CD14-positive monocyte (primary cell): ENCODE results near the gene AOPEP. TPM values are rescaled to one million over a fixed set of nuclear protein-coding genes. Genes with fewer than 3 reads are reported as not detected.
A peak's percentile ranks its signal among the peaks of the same experiment; 100 is the strongest.

ENCODE experiments used
- DNase-seq, 3 donors: peaks; one replicate each; pipeline ENCODE4 v3.0.0-alpha.2; 2011 to 2022
- H2AFZ ChIP-seq: 2 replicates; pipeline ENCODE4 v1.6.0; 2012; ENCODE audit warnings: mild to moderate bottlenecking, low read depth, low read length, inconsistent platforms; ENCODE audit not compliant: insufficient read depth, poor library complexity, severe bottlenecking
- H3K27ac ChIP-seq, 2 donors: 1 replicate in 1 of 2; 2 replicates in 1 of 2; pipeline ENCODE4 v1.5.1; 2012 to 2013; ENCODE audit warnings: low read length in 2 of 2, control low read depth in 1 of 2, inconsistent platforms in 1 of 2, low read depth in 1 of 2, mild to moderate bottlenecking in 1 of 2
- H3K27me3 ChIP-seq, 2 donors: one replicate each; pipeline versions ENCODE4 v1.6.0 to v1.6.1; 2011 to 2013; ENCODE audit warnings: low read length in 2 of 2; ENCODE audit not compliant: control insufficient read depth in 2 of 2, insufficient read depth in 2 of 2
- H3K36me3 ChIP-seq, 2 donors: replicated peaks in 1 of 2; 1 replicate in 1 of 2; 2 replicates in 1 of 2; pipeline versions ENCODE4 v1.5.1 to v1.6.1; 2012 to 2013; ENCODE audit warnings: low read length in 2 of 2, control low read depth in 1 of 2, inconsistent platforms in 1 of 2, mild to moderate bottlenecking in 1 of 2; ENCODE audit not compliant: insufficient read depth in 2 of 2, control insufficient read depth in 1 of 2
- H3K4me1 ChIP-seq, 2 donors: 1 replicate in 1 of 2; 2 replicates in 1 of 2; pipeline versions ENCODE4 v1.5.1 to v1.6.1; 2012 to 2013; ENCODE audit warnings: low read length in 2 of 2, control low read depth in 1 of 2, inconsistent platforms in 1 of 2, mild to moderate bottlenecking in 1 of 2, moderate library complexity in 1 of 2; ENCODE audit not compliant: insufficient read depth in 2 of 2, control insufficient read depth in 1 of 2
- H3K4me2 ChIP-seq: replicated peaks from 2 replicates; pipeline ENCODE3; 2012; ENCODE audit warnings: low read length, moderate library complexity, mild to moderate bottlenecking; ENCODE audit not compliant: poor library complexity, severe bottlenecking; ENCODE audit errors: extremely low read depth
- H3K4me3 ChIP-seq, 3 experiments: fragments of 200-600 bp in 1 of 3; sonication (generic) in 1 of 3; replicated peaks in 1 of 3; 1 replicate in 2 of 3; 2 replicates in 1 of 3; pipeline ENCODE4 v1.5.1; 2011 to 2013; ENCODE audit warnings: low read length in 3 of 3, mild to moderate bottlenecking in 3 of 3, control low read depth in 2 of 3, low read depth in 2 of 3, inconsistent platforms in 1 of 3, moderate library complexity in 1 of 3
- H3K79me2 ChIP-seq: 2 replicates; pipeline ENCODE4 v1.6.0; 2012; ENCODE audit warnings: mild to moderate bottlenecking, control low read depth, inconsistent platforms, low read length, moderate library complexity; ENCODE audit not compliant: insufficient read depth
- H3K9ac ChIP-seq: 2 replicates; pipeline ENCODE4 v1.6.0; 2017; ENCODE audit warnings: low read length, mild to moderate bottlenecking; ENCODE audit not compliant: insufficient read depth, poor library complexity, severe bottlenecking
- H3K9me3 ChIP-seq, 2 donors: replicated peaks in 1 of 2; 1 replicate in 1 of 2; 2 replicates in 1 of 2; pipeline versions ENCODE4 v1.5.1 to v1.6.1; 2012 to 2013; ENCODE audit warnings: low read length in 2 of 2, control low read depth in 1 of 2; ENCODE audit not compliant: control insufficient read depth in 1 of 2, insufficient read depth in 1 of 2
- H4K20me1 ChIP-seq: 2 replicates; pipeline ENCODE4 v1.6.0; 2012; ENCODE audit warnings: mild to moderate bottlenecking, low read length, control low read depth, moderate library complexity; ENCODE audit not compliant: insufficient read depth
- H3K27ac Mint-ChIP-seq, 7 donors: one replicate each; pipeline ENCODE4 v1.8.0; 2020; ENCODE audit warnings: mild to moderate bottlenecking in 7 of 7, mixed read lengths in 7 of 7, moderate library complexity in 6 of 7, inconsistent platforms in 2 of 7
- H3K27me3 Mint-ChIP-seq, 3 donors: one replicate each; pipeline ENCODE4 v1.8.0; 2021 to 2022; ENCODE audit warnings: low read depth in 3 of 3, mild to moderate bottlenecking in 3 of 3, mixed read lengths in 3 of 3, moderate library complexity in 3 of 3, inconsistent platforms in 1 of 3
- H3K36me3 Mint-ChIP-seq, 2 donors: one replicate each; pipeline ENCODE4 v1.8.0; 2020; ENCODE audit warnings: mixed read lengths in 2 of 2, inconsistent platforms in 1 of 2, mild to moderate bottlenecking in 1 of 2
- H3K4me1 Mint-ChIP-seq: one replicate; pipeline ENCODE4 v1.8.0; 2020; ENCODE audit warnings: mild to moderate bottlenecking, mixed read lengths
- H3K4me3 Mint-ChIP-seq, 2 donors: one replicate each; pipeline ENCODE4 v1.8.0; 2020; ENCODE audit warnings: mild to moderate bottlenecking in 2 of 2, mixed read lengths in 2 of 2, moderate library complexity in 1 of 2
- H3K9me3 Mint-ChIP-seq, 7 donors: one replicate each; pipeline ENCODE4 v1.8.0; 2020 to 2022; ENCODE audit warnings: mixed read lengths in 7 of 7, mild to moderate bottlenecking in 6 of 7, moderate library complexity in 6 of 7, inconsistent platforms in 2 of 7
- WGBS: methylation state at CpG from one replicate; pipeline ENCODE4 v1.1.5; 2013; ENCODE audit warnings: missing lambda C conversion rate; ENCODE audit not compliant: insufficient coverage; 5-methylcytosine and 5-hydroxymethylcytosine counted together
- intact Hi-C, 2 donors: fragments of 100-400 bp; cut with micrococcal nuclease; formaldehyde crosslinking; loops; one replicate each; pipeline versions ENCODE4 v1.15.0 to v1.15.1; 2023
- polyA plus RNA-seq, 3 donors: library from polyadenylated mRNA; depleted of rRNA in 1 of 3; unstranded in 2 of 3; stranded (reverse) in 1 of 3; fragments of 300-500 nt in 2 of 3; fragments of >200 nt in 1 of 3; fragmentation: Illumina TruSeq in 2 of 3; gene quantifications; 1 replicate in 2 of 3; 2 replicates in 1 of 3; pipeline ENCODE4 v1.2.3, GENCODE V29; 2012 to 2021
- TF ChIP-seq, protein P1 (sequence below): fragments of 200-600 bp; IDR thresholded peaks from one replicate; pipeline ENCODE4 v1.8.0; 2022; ENCODE audit warnings: antibody characterized with exemption, mild to moderate bottlenecking

AOPEP gene
- polyA plus RNA-seq, 3 donors, result 3.0 to 4.1 (median 3.1) TPM

- H3K4me1 ChIP-seq, result no peaks in the 10 kb centered on the region
- H3K27ac Mint-ChIP-seq, result no peak overlapping the region
- TF ChIP-seq, protein P1, sequence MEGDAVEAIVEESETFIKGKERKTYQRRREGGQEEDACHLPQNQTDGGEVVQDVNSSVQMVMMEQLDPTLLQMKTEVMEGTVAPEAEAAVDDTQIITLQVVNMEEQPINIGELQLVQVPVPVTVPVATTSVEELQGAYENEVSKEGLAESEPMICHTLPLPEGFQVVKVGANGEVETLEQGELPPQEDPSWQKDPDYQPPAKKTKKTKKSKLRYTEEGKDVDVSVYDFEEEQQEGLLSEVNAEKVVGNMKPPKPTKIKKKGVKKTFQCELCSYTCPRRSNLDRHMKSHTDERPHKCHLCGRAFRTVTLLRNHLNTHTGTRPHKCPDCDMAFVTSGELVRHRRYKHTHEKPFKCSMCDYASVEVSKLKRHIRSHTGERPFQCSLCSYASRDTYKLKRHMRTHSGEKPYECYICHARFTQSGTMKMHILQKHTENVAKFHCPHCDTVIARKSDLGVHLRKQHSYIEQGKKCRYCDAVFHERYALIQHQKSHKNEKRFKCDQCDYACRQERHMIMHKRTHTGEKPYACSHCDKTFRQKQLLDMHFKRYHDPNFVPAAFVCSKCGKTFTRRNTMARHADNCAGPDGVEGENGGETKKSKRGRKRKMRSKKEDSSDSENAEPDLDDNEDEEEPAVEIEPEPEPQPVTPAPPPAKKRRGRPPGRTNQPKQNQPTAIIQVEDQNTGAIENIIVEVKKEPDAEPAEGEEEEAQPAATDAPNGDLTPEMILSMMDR, result no peak
- no peak overlapping the region for H3K4me2 ChIP-seq
- DNase-seq, result no peak
- no peak overlapping the region for H3K4me3 ChIP-seq
- H3K27me3 Mint-ChIP-seq, result peaks cover 0 to 2% (median 0%) of the 10 kb centered on the region in 3 donors
- 100% methylated on average over 2 of the region's 3 CpGs for WGBS
- H3K36me3 ChIP-seq, result no peaks in the 10 kb centered on the region
- no peaks in the 10 kb centered on the region for H3K9me3 ChIP-seq
- H3K27me3 ChIP-seq, result no peaks in the 10 kb centered on the region
- no peak overlapping the region for H3K27ac ChIP-seq
- H3K4me3 Mint-ChIP-seq, result no peak overlapping the region
- intact Hi-C loops, result no loop called here
- H3K9ac ChIP-seq, result no peak overlapping the region
- H3K4me1 Mint-ChIP-seq, result no peaks in the 10 kb centered on the region
- no peaks in the 10 kb centered on the region for H4K20me1 ChIP-seq
- H2AFZ ChIP-seq, result no peak overlapping the region
- H3K9me3 Mint-ChIP-seq, result peaks cover 0 to 2% (median 0%) of the 10 kb centered on the region in 7 donors
- peaks cover 9 to 23% of the 10 kb centered on the region in 2 donors for H3K36me3 Mint-ChIP-seq
- no peaks in the 10 kb centered on the region for H3K79me2 ChIP-seq
Measured at GRCh38 chr9:94768766-94769165, 42.3 kb downstream of the AOPEP start.

GRCh38 chr9:94770334-94770733 is 43.8 kb downstream of the AOPEP start:
- Histone ChIP-seq H3K9ac (no peak overlapping the region), H3K79me2 (no peaks in the 10 kb centered on the region), H3K27me3 (no peaks in the 10 kb centered on the region), H4K20me1 (no peaks in the 10 kb centered on the region), H3K36me3 (no peaks in the 10 kb centered on the region), H3K4me1 (no peaks in the 10 kb centered on the region), H3K9me3 (no peaks in the 10 kb centered on the region), H2AFZ (no peak overlapping the region), H3K4me3 (no peak overlapping the region), H3K27ac (no peak overlapping the region), H3K4me2 (no peak overlapping the region)
- TF ChIP-seq, protein P1, result no peak
- DNase-seq, result no peak
- H3K4me3 Mint-ChIP-seq, result no peak overlapping the region
- H3K27ac Mint-ChIP-seq, result peak overlapping the region in 1 of 7 donors; percentile 23
- WGBS, result 98% methylated on average over 6 of the region's 6 CpGs
- peaks cover 0 to 2% (median 0%) of the 10 kb centered on the region in 7 donors for H3K9me3 Mint-ChIP-seq
- H3K36me3 Mint-ChIP-seq, result peaks cover 13 to 21% of the 10 kb centered on the region in 2 donors
- peaks cover 0 to 2% (median 0%) of the 10 kb centered on the region in 3 donors for H3K27me3 Mint-ChIP-seq
- intact Hi-C loops, result no loop called here
- H3K4me1 Mint-ChIP-seq, result no peaks in the 10 kb centered on the region
